ENCODE data around the gene ARMC10.

- TF ChIP-seq CTCF (conservative IDR thresholded peaks at IDR 0.05; ENCODE audit: low read length) = no peak
- TF ChIP-seq EZH2phosphoT487 (IDR thresholded peaks at IDR 0.05; ENCODE audit: borderline replicate concordance, low read depth, low read length) = no peak
These were observed 26.6 kb downstream of the ARMC10 start for GRCh38 chr7:103101543-103101942.
